GM23248 (cell line): Measurements from ENCODE around the gene ENPP6. TPM values are rescaled to one million over a fixed set of nuclear protein-coding genes. Genes with fewer than 3 reads are reported as not detected.

Source experiments
- DNase-seq: peaks from one replicate; pipeline ENCODE4 v3.0.0-alpha.2; 2015
- H2AFZ ChIP-seq: fragments of 200-600 bp; sonication (generic); 2 replicates; pipeline ENCODE4 v1.6.1; 2016; ENCODE audit warnings: antibody characterized with exemption
- H3F3A ChIP-seq: fragments of 200-600 bp; sonication (generic); 2 replicates; pipeline ENCODE4 v1.6.1; 2016; ENCODE audit warnings: mild to moderate bottlenecking, antibody characterized with exemption, mixed run types; ENCODE audit not compliant: insufficient read depth
- H3K27ac ChIP-seq: fragments of 200-600 bp; sonication (generic); 2 replicates; pipeline ENCODE4 v1.5.1; 2016; ENCODE audit warnings: mild to moderate bottlenecking
- H3K27me3 ChIP-seq: fragments of 200-600 bp; sonication (generic); replicated peaks from 2 replicates; pipeline ENCODE4 v1.6.1; 2016; ENCODE audit warnings: mild to moderate bottlenecking; ENCODE audit not compliant: insufficient read depth
- H3K36me3 ChIP-seq: fragments of 200-600 bp; sonication (generic); 2 replicates; pipeline ENCODE4 v1.6.1; 2016; ENCODE audit warnings: low read depth, mild to moderate bottlenecking
- H3K4me1 ChIP-seq: fragments of 200-600 bp; sonication (generic); 2 replicates; pipeline ENCODE4 v1.6.1; 2016; ENCODE audit warnings: mild to moderate bottlenecking; ENCODE audit not compliant: insufficient read depth
- H3K4me2 ChIP-seq: fragments of 200-600 bp; sonication (generic); one replicate; pipeline ENCODE4 v1.6.1; 2016; ENCODE audit warnings: mild to moderate bottlenecking; ENCODE audit not compliant: unreplicated experiment
- H3K4me3 ChIP-seq: fragments of 200-600 bp; sonication (generic); 2 replicates; pipeline ENCODE4 v1.5.1; 2016; ENCODE audit warnings: mild to moderate bottlenecking
- H3K79me2 ChIP-seq: fragments of 200-600 bp; sonication (generic); 2 replicates; pipeline ENCODE4 v1.6.1; 2016; ENCODE audit warnings: mild to moderate bottlenecking; ENCODE audit not compliant: insufficient read depth
- H3K9ac ChIP-seq: fragments of 200-600 bp; sonication (generic); 2 replicates; pipeline ENCODE4 v1.6.1; 2016; ENCODE audit warnings: mild to moderate bottlenecking
- H3K9me2 ChIP-seq: fragments of 200-600 bp; sonication (generic); 2 replicates; pipeline ENCODE4 v1.6.1; 2016; ENCODE audit warnings: mixed run types, mild to moderate bottlenecking, moderate library complexity; ENCODE audit not compliant: insufficient read depth
- H3K9me3 ChIP-seq: fragments of 200-600 bp; sonication (generic); one replicate; pipeline ENCODE4 v1.6.1; 2017; ENCODE audit warnings: low read depth
- H4K20me1 ChIP-seq: fragments of 200-600 bp; sonication (generic); 2 replicates; pipeline ENCODE4 v1.6.0; 2016; ENCODE audit not compliant: insufficient read depth
- EZH2 ChIP-seq: fragments of 200-600 bp; sonication (generic); IDR thresholded peaks from 2 replicates; pipeline ENCODE4 v1.6.1; 2018; ENCODE audit warnings: antibody characterized with exemption, mild to moderate bottlenecking; ENCODE audit not compliant: insufficient read depth, poor library complexity, severe bottlenecking
- EZH2phosphoT487 ChIP-seq: fragments of 200-600 bp; sonication (generic); IDR thresholded peaks from 2 replicates; pipeline ENCODE4 v1.6.1; 2018; ENCODE audit warnings: antibody characterized with exemption, moderate library complexity, mild to moderate bottlenecking, low read depth; ENCODE audit not compliant: insufficient read depth
- whole genome bisulfite sequencing, 2 experiments: methylation state at CpG; one replicate each; pipeline ENCODE4 v1.1.6; 2015 to 2017; ENCODE audit warnings: low lambda C conversion rate in 2 of 2, low coverage in 1 of 2; ENCODE audit errors: missing lambda C conversion rate in 2 of 2; 5-methylcytosine and 5-hydroxymethylcytosine counted together
- in situ Hi-C: fragments of 300-500 bp; cut with MboI; formaldehyde crosslinking; loops from 2 replicates; pipeline ENCODE4 v1.15.0; 2020
- polyA plus RNA-seq: library from polyadenylated mRNA; unstranded; fragments of >200 nt; fragmentation: Nextera tagmentation; extraction: Ambion mirVana; gene quantifications from 2 replicates; pipeline ENCODE4 v1.2.1, GENCODE V29; 2016
- total RNA-seq: library from RNA; depleted of rRNA; stranded (reverse); fragments of >200 nt; shearing (Covaris generic); gene quantifications from 2 replicates; pipeline ENCODE4 v1.2.3, GENCODE V29; 2014

The ENPP6 gene
- total and polyA plus RNA-seq, 2 experiments from 2014 or later: not detected

GRCh38 chr4:184136525-184136924, 81.1 kb downstream of the ENPP6 start:
- no peaks in the 10 kb centered on the region for H3K27me3 ChIP-seq
- no peak overlapping the region for H3K4me3 ChIP-seq
- H3F3A ChIP-seq: no peaks in the 10 kb centered on the region
- TF ChIP-seq EZH2 (no peak), EZH2phosphoT487 (no peak)
- no peaks in the 10 kb centered on the region for H3K36me3 ChIP-seq
- no peak overlapping the region for H3K4me2 ChIP-seq
- no peak overlapping the region for H3K27ac ChIP-seq
- WGBS, 2 experiments: 28 to 46% methylated on average over 1 of the region's 1 CpG
- in situ Hi-C loops: no loop called here
- no peak overlapping the region for H3K9ac ChIP-seq
- H3K9me3 ChIP-seq: no peaks in the 10 kb centered on the region
- no peaks in the 10 kb centered on the region for H3K9me2 ChIP-seq
- no peaks in the 10 kb centered on the region for H3K4me1 ChIP-seq
- H2AFZ ChIP-seq: no peak overlapping the region
- H4K20me1 ChIP-seq: no peaks in the 10 kb centered on the region
- DNase-seq: no peak
- no peaks in the 10 kb centered on the region for H3K79me2 ChIP-seq

GRCh38 chr4:184126800-184127199, 90.9 kb downstream of the ENPP6 start:
- no peak overlapping the region for H3K4me2 ChIP-seq
- in situ Hi-C loops: no loop called here
- no peaks in the 10 kb centered on the region for H4K20me1 ChIP-seq
- no peaks in the 10 kb centered on the region for H3K9me3 ChIP-seq
- no peaks in the 10 kb centered on the region for H3K4me1 ChIP-seq
- 34 to 36% methylated on average over 4 of the region's 4 CpGs for WGBS, 2 experiments
- H3K4me3 ChIP-seq: no peak overlapping the region
- H3K27me3 ChIP-seq: no peaks in the 10 kb centered on the region
- no peak overlapping the region for H3K9ac ChIP-seq
- no peaks in the 10 kb centered on the region for H3K79me2 ChIP-seq
- H3K27ac ChIP-seq: no peak overlapping the region
- no peak for TF ChIP-seq EZH2
- no peak for TF ChIP-seq EZH2phosphoT487
- no peaks in the 10 kb centered on the region for H3K36me3 ChIP-seq
- H3K9me2 ChIP-seq: no peaks in the 10 kb centered on the region
- no peak for DNase-seq
- no peaks in the 10 kb centered on the region for H3F3A ChIP-seq
- H2AFZ ChIP-seq: no peak overlapping the region

GRCh38 chr4:184122631-184123408, 94.9 kb downstream of the ENPP6 start:
- no peak overlapping the region for H3K4me3 ChIP-seq
- no peak for DNase-seq
- no peaks in the 10 kb centered on the region for H3F3A ChIP-seq
- in situ Hi-C loops: no loop called here
- H4K20me1 ChIP-seq: no peaks in the 10 kb centered on the region
- H3K4me2 ChIP-seq: no peak overlapping the region
- WGBS, 2 experiments: 41 to 45% methylated on average over 13 of the region's 13 CpGs
- no peaks in the 10 kb centered on the region for H3K9me2 ChIP-seq
- TF ChIP-seq EZH2phosphoT487 (no peak), EZH2 (no peak)
- no peaks in the 10 kb centered on the region for H3K27me3 ChIP-seq
- H3K9me3 ChIP-seq: no peaks in the 10 kb centered on the region
- H3K9ac ChIP-seq: no peak overlapping the region
- no peaks in the 10 kb centered on the region for H3K36me3 ChIP-seq
- no peak overlapping the region for H3K27ac ChIP-seq
- H3K4me1 ChIP-seq: no peaks in the 10 kb centered on the region
- no peaks in the 10 kb centered on the region for H3K79me2 ChIP-seq
- no peak overlapping the region for H2AFZ ChIP-seq

- Histone ChIP-seq H3K9me2 (no peaks in the 10 kb centered on the region), H3K9me3 (no peaks in the 10 kb centered on the region), H4K20me1 (no peaks in the 10 kb centered on the region), H3K27me3 (no peaks in the 10 kb centered on the region), H3K79me2 (no peaks in the 10 kb centered on the region), H2AFZ (no peak overlapping the region), H3K36me3 (no peaks in the 10 kb centered on the region), H3K4me1 (no peaks in the 10 kb centered on the region), H3K4me2 (no peak overlapping the region), H3K4me3 (no peak overlapping the region), H3F3A (no peaks in the 10 kb centered on the region), H3K9ac (no peak overlapping the region), H3K27ac (no peak overlapping the region)
- in situ Hi-C loops: no loop called here
- TF ChIP-seq EZH2phosphoT487 (no peak), EZH2 (no peak)
- WGBS, 2 experiments: 46 to 47% methylated on average over 10 of the region's 10 CpGs
- DNase-seq: no peak
These were observed 97.0 kb downstream of the ENPP6 start for GRCh38 chr4:184120549-184121127.
